ENCODE measurements around the gene PDE4DIP.
"Not testable (repeated sequence)": the region's sequence is repeated elsewhere in the genome, so short reads cannot be mapped to it uniquely, and the experiment has no call there.

Gene PDE4DIP

DNA sequence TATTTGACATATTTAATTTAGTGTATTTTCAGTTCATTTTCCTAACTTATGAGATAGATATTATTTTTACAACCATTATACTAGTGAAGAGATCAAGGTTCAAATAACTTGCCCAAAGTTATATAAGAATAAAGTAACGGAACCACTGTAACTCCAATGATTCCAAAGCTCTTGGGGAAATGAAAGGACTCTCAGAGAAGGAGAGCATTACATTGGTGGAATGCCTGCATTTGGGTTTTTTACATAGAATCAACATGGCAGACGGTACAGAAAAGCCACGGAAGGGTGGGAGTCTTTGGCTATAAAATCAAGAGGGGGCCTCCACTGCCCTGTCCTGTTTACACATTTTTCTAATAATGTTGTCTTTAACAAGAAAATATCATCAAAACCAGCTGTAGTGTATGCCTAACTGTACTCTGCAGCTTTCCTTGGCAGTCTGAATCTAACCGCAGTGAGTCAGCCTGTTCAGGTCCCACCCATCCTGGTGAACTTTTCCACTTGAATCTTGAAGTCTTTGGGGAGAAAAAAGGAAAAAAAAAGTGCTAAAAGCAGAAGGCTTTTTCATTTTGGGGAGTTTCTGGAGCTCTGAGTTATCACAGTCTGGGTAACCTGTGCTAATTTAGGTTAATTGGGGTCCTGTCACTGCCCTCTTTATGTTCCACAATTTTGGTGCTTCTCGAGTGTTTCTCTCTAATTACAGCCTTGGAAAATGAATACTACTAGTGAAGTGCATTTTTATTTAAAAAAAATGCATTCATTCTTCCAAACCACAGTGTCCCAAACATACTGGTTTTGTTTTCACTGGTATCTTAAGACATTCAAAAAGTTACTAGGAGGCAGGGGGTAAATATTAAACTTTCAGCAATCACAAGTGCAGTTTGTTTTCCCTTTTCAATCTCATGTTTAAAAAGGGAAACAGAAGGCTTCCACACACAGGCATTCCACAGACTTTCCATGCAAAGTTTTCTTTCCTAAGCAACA lies 30.5 kb downstream of the PDE4DIP start:
- not testable (repeated sequence) for DNase-seq

DNA sequence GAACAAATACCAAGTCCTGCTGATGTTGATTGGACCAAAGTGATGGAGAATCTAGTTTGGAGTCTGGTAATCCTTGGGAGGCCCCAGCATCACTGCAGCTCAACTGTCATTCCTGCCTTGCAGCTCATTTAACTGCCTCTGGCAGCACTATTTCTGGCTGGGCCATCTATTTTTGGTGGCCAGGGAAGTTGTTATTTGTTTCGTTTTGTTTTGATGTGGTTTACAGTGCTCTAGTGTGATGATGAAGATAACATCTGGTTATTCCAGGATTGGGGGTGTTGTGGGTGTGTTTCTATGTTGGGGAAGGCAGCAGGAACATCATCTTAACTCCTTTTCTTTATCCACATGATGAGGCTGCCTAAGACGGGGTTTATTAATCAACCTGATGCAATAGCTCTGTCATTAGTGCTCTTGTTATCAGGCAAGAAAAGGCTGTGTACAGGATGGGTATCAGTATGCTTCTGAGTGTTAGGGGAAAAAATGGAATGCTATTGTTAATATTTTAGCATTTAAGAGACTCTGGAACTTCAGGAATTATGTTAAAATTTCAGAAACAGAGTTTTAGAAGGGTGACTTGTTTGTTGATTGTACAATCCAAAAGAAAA lies 35.7 kb downstream of the PDE4DIP start:
- not testable (repeated sequence) for DNase-seq

DNA sequence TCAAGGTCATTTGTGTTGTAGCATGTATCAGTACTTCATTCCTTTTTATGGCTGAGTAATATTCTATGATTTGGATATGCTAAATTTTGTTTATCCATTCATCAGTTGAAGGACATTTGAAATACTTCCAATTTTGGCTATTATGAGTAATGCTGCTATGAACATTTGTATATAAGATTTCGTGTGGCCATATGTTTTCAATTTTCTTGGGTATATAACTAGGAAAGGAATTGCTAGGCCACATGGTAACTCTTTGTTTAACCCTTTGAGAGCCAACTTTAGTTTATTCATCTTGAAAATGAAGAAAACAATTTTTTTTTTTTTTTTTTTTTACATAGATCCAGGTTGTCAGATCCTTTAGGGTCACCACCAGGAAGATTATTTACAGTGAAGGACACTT lies 37.0 kb downstream of the PDE4DIP start:
- not testable (repeated sequence) for DNase-seq

DNA sequence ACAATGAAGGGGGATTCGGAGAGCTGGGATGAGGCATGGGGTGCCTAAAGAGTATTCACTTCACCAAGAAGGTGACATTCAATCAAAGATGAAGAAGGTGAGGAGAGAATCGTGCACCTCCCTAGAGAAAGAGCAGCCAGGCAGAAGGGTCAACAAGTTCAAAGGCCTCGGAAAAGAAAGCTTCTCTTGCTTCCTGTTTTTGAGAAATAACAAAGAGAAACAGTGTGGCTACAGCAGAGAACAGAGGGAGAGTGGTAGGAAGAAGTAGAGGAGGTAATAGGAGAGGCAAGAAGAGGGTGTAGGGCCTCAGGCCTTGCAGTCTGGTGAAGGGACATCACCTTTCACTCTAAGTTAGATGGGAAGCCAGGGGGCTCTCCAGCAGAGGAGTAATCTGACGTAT lies 41.0 kb downstream of the PDE4DIP start:
- DNase-seq: not testable (repeated sequence)

DNA sequence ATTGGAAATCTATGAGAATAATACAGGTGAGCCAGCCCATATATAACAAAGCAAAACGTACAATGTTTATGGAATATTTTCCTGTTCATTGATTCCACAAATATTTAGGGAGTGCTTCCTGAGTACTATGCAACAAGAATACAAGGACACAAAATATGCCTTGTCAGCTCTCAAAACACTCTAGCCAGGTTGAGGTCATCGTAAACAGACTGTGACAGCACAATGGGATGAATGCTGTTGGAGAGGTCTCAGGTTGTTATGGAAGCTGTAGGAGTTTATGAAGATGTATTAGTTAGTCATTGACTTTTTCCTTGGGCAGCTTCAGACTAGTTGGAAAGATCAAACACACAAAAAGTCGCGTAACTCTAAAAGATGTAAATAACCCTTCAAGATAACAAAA lies 42.1 kb downstream of the PDE4DIP start:
- not testable (repeated sequence) for DNase-seq

DNA sequence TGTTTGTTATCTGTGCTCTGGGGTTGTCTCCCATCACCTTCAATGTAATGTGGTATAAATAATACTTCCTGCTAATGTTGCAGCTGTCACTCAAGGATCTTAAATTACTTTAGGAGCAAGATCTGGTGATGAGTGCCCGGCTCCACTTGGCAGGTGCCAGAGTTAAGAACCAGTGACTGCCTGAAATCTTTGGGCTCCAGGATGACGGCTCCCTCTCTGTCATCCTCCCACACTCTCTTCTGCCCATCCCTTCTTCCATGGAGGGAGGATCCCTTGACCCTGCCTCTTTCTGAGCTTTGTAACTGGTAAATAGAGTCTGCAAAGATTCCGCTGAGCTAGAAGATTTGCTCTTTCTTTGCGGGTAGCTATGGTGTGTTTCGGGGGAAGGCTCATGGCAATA lies 44.4 kb downstream of the PDE4DIP start:
- DNase-seq: not testable (repeated sequence)

DNA sequence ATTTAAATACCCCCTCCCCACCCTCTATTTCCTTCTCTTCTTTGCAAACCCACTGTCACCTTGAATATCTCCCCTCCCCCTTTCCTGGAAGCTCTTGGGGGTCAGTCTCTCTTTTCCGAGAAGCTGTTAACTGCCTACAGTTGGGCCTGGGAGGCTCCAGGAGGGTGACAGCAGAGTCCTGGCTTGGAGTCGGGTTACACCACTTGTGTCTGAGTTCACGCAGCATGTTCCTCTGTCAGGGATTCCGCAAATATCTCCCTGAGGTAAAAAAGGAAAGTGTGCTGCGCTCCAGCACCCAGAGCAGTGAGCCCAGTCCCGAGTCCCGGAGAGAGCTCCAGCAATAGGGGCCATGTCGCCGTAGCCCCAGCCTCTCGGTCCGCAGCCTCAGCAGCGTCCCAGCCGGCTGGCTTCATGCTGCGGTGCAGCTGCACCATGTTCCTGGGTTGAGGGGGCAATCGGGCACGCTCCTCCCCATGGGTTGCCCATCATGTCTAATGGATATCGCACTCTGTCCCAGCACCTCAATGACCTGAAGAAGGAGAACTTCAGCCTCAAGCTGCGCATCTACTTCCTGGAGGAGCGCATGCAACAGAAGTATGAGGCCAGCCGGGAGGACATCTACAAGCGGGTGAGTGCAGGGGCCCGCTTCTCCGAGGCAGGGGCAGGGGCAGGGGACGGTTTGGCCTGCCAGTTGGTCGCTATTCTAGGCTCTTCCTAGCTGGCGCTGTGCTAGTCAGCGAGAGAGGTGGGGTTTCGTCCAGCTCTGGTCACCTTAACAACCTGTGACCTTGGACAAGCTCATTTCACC lies 45.2 kb downstream of the PDE4DIP start:
- DNase-seq: not testable (repeated sequence)

DNA sequence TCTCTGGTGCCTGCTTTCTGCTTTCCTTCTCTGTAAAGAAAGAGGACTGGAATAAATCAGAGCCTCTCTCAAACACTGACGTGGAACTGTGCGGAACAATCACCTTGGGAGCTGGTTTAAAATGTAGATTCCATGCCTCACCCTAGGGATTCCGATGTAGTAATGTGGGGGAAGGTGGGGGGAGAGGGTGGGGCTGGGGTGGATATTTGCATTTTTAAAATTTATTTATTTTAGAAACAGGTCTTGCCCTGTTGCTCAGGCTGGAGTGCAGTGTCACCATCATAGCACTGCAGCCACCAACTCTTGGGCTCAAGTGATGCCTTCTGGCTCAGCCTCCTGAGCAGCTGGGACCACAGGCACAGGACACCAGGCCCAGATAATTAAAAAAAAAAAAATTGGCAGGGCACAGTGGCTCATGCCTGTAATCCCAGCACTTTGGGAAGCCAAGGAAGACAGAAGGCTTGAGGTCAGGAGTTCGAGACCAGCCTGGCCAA lies 45.9 kb downstream of the PDE4DIP start:
- not testable (repeated sequence) for DNase-seq

DNA sequence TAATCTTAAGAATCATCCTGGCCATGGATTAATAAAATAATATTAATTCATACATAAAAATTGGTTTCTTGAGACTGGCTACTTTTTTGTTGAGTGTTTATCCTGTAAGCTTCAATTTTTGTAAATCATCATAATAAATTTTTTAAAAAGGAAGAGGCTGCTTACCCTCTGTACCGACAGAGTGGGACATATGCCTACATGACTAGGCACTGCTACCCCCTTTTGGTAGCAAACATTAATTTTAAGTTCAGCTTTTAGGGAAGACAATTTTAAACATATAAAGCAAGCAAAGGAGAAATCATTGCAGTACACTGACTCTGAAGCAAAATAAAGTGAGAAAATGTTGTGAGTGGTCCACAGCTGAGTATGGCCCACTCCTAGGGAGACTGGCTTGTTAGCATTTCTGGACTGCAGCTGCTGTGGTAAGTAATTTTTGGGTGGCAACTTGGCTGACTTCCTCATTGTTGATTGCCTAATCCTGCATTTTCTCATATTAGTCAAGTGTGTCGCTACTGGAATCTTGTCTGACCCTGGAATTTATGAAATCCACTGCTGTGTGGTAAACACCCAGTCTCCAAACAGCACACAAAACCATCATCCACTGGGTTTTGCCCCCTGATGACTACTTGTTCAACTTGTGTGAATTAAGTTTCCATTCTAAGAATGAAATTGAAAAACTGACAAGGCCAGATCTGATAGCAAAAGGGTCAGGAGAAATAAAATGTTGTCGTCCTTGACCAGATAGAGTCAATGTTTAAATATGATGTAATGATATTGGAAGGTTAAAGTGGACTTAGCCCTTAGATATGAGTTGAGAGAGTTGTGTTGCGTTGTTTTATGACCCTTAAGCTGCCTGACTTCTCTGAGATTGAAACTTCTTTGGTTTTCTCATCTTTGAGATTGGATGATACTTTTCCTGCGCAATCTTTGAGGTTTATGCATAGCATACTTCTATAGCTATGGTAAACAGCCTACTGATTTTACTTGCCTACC lies 50.4 kb downstream of the PDE4DIP start:
- DNase-seq: not testable (repeated sequence)

DNA sequence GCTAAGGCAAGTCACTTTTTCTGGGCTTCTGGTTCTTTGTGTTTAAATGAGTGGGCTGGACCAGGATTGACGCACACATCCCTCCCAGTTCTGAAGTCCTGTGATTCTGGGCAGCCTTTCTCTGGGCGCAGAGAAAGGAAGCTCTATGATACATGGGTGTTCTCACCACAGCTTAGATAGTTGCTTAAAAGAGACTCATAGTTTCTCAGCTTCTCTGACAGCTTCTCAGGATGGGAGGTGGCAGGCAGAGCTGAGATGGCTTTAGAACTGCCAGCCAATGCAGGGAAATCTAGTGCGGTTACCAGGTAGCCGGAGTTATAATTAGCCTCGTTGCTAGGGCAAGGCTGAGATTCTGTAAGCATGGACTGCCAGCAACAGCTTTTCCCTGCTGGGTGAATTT lies 55.8 kb downstream of the PDE4DIP start:
- not testable (repeated sequence) for DNase-seq

DNA sequence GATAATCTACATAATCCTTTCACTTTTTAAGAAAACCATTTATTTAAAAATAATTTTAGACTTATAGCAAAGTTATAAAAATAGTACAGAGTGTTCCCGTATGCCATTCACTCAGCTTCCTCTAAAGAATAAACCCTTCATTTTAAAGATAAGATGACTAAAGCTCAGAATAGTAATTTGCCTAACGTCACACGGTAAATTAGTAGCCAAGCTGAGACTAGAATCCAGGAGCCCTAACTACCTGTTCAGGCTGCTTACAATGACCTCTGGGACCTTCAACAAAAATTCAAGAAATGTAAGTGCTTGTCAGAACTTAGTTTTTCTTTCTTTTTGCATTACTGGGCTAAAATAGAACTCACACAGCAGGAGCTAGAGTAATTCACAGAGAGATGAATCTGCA lies 56.5 kb downstream of the PDE4DIP start:
- not testable (repeated sequence) for DNase-seq

DNA sequence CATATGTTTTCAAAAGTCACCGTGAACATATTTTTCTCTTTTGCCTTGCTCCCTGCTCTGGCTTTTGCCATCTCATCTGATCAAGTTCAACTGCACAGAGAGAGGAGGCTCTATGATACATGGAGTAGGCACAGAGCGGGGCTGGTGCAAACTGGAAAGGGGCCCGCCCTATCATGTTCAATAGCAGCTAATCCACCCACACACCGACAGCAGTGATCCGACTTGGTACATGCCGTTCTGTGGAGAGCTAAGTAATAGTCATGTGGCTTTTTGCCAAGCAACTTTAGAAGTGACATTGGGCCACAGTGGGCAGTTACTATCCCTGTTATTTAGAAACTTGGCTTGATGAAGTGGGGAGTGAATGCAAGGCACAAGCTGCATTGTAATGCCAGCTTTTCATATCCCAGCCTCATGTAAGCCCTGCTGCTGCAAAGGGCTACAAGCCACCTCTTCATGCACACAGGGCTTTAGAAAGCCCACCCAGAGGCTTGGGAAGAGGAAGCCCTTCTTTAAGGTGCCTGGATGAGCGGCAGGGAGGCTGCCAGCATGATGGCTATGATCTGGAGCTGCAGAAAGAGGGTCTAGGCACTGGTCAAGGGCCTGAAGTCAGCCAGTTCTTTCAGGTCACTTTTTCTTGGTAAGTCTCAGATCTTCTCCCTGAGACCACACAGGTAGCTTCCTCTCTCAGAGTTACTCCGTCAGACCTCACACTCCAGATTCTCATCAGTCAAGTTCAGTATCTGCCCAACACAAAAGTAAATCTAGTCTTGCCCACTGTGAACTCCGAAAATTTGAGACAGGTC lies 57.1 kb downstream of the PDE4DIP start:
- DNase-seq: not testable (repeated sequence)

DNA sequence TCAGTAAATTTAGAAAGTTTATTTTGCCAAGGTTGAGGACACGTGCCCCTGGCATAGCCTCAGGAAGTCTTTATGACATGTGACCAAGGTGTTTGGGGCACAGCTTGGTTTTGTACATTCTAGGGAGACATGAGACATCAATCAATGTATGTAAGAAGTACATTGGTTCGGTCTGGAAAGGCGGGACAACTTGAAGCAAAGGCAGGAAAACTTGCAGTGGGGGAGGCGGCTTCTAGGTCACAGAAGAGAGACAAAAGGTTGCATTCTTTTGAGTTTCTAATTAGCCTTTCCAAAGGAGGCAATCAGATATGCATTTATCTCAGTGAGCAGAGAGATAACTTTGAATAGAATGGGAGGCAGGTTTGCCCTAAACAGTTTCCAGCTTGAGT lies 57.7 kb downstream of the PDE4DIP start:
- DNase-seq: not testable (repeated sequence)

DNA sequence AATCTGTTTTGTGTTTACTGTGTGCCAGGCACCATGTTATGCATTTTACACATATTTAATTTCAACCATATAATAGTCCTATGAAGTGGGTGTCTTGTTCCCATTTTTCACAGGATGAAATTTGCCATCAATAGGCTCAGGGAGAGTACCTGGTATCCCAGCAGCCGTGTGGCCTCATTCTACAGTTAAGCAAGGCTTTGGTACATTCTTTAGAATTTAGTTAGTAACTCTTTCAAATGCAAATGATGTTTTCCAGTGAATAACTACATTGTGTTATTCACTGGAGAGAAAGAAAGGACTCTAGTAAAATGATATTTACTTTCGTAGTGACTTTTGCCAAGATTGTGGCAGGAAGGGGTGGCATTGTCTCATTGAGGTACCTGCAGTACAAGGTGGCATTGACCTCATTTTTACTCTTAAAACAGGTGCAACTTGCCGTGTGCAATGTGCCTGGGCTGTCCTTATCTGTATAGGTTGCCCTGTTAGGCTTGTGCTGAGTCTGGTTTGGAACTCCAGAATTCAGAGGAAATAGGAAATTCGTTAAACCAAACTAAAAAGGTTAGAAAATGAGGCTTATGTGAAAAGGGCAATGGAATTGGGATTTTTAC lies 65.1 kb downstream of the PDE4DIP start:
- DNase-seq: not testable (repeated sequence)

DNA sequence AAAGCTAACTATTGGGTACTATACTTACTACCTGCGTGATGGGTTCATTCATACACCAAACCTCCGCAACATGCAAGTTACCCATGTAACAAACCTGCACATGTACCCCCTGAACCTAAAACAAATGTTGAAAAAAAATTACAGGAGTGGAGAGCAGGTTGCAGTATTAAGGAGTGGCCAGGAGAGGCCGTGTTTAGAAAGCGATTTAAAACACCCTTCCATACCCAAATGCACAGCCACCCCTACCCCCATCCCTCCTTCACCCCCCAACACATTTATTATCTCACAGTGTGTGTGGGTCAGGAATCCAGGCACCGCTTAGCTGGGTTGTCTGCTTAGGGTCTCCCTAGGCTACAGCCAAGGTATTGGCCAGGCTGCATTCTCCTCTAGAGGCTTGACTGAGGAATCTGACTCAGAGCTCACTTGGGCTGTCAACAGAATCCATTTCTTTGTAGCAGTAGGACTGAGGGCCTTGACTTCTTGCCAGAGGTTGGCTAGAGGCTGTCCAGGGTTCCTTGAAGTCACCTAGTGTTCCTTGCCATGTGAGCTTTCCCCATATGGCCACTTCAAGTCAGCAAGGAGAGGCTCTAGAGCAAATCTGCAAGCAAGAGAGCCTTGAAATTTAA lies 67.2 kb downstream of the PDE4DIP start:
- DNase-seq: not testable (repeated sequence)

DNA sequence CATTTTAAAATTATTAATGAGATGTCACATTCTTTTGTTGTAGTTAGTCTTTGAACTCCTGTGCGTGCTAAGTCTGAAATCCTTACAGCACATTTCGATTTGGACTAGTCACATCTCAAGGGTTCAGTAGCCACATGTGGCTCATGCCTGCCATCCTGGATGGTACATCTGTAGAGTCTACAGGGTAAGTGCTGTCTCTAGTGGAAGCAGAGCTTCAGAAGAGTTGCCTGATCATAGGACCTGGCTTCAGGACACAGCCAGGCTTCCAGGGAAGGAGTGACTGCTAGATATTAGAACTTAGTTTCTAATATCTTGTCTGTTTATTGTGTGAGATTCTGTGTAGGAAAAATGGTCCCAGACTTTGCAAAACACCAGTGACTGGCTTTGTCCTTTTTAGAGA lies 72.0 kb downstream of the PDE4DIP start:
- not testable (repeated sequence) for DNase-seq

DNA sequence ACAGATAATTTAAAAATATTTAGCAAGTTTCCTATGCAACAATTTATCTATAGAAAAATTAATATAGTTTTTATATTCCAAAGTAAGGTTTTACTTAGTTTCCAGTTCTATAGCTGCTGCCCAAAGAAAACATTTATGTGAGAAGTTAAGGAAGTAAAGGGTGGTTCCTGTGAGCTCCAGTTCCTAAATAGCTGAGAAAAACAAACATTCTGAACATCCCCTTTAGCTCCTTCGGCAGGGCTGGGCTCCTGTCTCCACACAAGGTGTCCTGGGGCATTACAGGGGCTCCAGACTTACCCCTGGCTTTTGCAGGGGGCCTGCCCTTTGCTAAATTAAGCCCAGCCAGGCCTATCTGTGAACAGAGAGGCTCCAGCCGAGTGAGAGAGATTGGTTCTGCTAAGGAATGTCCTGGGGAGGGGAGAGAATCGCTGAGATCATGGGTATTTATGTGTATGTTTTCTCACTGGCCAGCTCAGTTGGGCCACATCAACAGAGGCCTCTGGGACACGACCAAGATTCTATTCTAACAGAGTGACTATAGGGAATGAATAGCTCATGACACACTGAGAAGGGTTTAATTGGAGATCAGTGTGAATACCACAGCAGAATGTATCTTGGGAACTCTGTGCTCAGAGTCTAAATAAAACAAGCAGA lies 72.6 kb downstream of the PDE4DIP start:
- not testable (repeated sequence) for DNase-seq

DNA sequence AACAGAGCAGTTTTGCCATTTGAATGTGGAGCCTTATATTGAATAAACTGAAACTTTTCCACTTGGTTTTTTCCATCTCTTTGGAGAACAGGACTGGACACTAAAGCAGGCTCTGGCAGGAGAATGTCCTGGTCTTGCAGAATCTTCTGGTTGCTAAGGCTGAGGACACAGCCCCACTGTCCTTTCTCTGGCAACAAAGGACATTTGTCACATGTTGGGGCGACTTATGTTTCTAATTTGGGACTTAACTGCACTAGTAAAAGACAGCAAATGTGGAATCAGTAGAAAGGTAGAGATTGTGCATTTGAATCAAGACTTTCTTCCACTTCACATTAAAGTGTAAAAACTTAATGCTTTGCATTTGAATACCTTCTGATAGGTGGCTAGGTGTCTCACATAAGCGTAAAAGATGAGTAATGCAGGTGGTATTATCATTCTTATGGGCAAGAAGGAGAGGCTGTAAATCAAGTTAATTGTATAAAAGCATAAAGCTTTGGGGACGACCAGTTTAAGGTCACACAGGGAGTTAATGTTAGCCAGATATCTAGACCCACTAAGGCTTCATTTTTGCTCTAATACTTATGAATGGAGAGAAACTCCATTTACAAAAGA lies 74.7 kb downstream of the PDE4DIP start:
- not testable (repeated sequence) for DNase-seq

DNA sequence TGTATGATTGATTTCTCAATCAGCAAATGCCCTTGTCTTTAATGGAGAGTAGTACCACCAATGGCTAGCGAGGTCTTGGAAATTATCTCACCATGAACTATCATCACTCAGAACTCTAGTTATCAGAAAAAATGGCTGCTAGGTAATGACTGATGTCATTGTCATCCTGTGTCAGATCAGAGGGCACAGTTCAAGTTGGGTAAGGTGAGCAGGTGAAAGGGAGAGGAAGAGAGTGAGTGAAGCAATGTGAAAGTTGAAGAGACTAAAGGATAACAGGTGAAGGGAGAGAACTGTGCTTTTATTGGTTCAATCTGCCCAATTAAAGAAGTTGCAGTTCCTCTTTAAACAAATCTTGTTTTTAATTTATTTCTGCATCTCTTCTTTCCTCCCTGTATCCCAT lies 76.8 kb downstream of the PDE4DIP start:
- DNase-seq: not testable (repeated sequence)
